G401.6 (cell line): Measurements from ENCODE around the gene LARGE1.
"Not testable (repeated sequence)": the region's sequence is repeated elsewhere in the genome, so short reads cannot be mapped to it uniquely, and the experiment has no call there.

ENCODE experiments used
- FAIRE-seq: peaks from 2 replicates; lab custom pipeline; 2012; peaks lifted over from hg19 to GRCh38; lab: Jason Lieb, UNC

The LARGE1 gene

GRCh38 chr22:33883961-33884808 lies 36.1 kb downstream of the LARGE1 start:
- FAIRE-seq, result no peak

GRCh38 chr22:33883561-33883960 lies 36.7 kb downstream of the LARGE1 start:
- no peak for FAIRE-seq

GRCh38 chr22:33882991-33883390 lies 37.3 kb downstream of the LARGE1 start:
- no peak for FAIRE-seq

GRCh38 chr22:33880986-33881385 lies 39.3 kb downstream of the LARGE1 start:
- no peak for FAIRE-seq

- no peak for FAIRE-seq
Observed at GRCh38 chr22:33879796-33880195, 40.5 kb downstream of the LARGE1 start.

GRCh38 chr22:33875316-33875715 lies 45.0 kb downstream of the LARGE1 start:
- no peak for FAIRE-seq

- FAIRE-seq, result no peak
Observed at GRCh38 chr22:33874206-33874605, 46.1 kb downstream of the LARGE1 start.

- no peak for FAIRE-seq
Observed at GRCh38 chr22:33873666-33874065, 46.6 kb downstream of the LARGE1 start.

GRCh38 chr22:33873186-33873585 lies 47.1 kb downstream of the LARGE1 start:
- no peak for FAIRE-seq

GRCh38 chr22:33871935-33872334 lies 48.3 kb downstream of the LARGE1 start:
- FAIRE-seq, result no peak

GRCh38 chr22:33869946-33870345 lies 50.3 kb downstream of the LARGE1 start:
- FAIRE-seq, result no peak

- no peak for FAIRE-seq
Observed at GRCh38 chr22:33867971-33868370, 52.3 kb downstream of the LARGE1 start.

GRCh38 chr22:33867118-33867866 lies 53.0 kb downstream of the LARGE1 start:
- FAIRE-seq, result no peak

- no peak for FAIRE-seq
Observed at GRCh38 chr22:33866511-33866910, 53.8 kb downstream of the LARGE1 start.

- no peak for FAIRE-seq
Observed at GRCh38 chr22:33865996-33866395, 54.3 kb downstream of the LARGE1 start.

GRCh38 chr22:33865248-33865647 lies 55.0 kb downstream of the LARGE1 start:
- no peak for FAIRE-seq

- FAIRE-seq, result no peak
Observed at GRCh38 chr22:33864723-33865130, 55.5 kb downstream of the LARGE1 start.

GRCh38 chr22:33861216-33861875 lies 58.9 kb downstream of the LARGE1 start:
- FAIRE-seq, result no peak

- FAIRE-seq, result no peak
Observed at GRCh38 chr22:33860386-33860785, 59.9 kb downstream of the LARGE1 start.

GRCh38 chr22:33859311-33859710 lies 61.0 kb downstream of the LARGE1 start:
- FAIRE-seq, result no peak

GRCh38 chr22:33858653-33859052 lies 61.6 kb downstream of the LARGE1 start:
- not testable (repeated sequence) for FAIRE-seq

GRCh38 chr22:33857767-33858166 lies 62.5 kb downstream of the LARGE1 start:
- not testable (repeated sequence) for FAIRE-seq

GRCh38 chr22:33854724-33855123 lies 65.6 kb downstream of the LARGE1 start:
- FAIRE-seq, result no peak
